NCI-H1694 treated with DMSO at 0.1 percent for 48 hours (cell line): Measurements from ENCODE around the gene ATP2B1.

Source experiments
- DNase-seq: peaks from one replicate; lab custom pipeline; 2025; lab: John Stamatoyannopoulos, UW

Gene ATP2B1

GRCh38 chr12:89539426-89540223 lies 169.0 kb downstream of the ATP2B1 start:
- no peak for DNase-seq

DNA sequence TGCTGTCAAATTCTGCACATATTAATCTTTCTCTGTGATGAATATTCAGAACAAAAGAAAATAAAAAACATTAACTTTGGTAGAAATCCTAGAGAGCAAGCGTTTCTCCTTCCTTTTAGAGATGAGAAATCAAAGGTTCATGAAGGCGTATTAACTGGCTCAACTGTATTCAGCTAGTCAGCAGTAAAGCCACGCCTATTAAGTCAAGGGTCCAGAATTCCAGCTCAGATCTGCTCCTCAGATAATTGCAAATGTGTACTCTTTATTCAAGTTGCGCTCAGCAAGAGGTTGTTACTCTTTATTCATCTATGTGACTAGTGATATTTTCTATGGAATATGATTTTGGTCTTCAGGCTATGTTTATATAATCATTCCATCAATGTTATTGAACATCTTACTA lies 169.7 kb downstream of the ATP2B1 start:
- no peak for DNase-seq
